Pancreas (tissue), 10 donors: ENCODE data around the gene SERPINB11. TPM values are rescaled to one million over a fixed set of nuclear protein-coding genes. Genes with fewer than 3 reads are reported as not detected.
"Not testable (repeated sequence)": the region's sequence is repeated elsewhere in the genome, so short reads cannot be mapped to it uniquely, and the experiment has no call there.

ENCODE experiments used
- ATAC-seq, 4 donors: fragments of 200-7000 bp; cut with Tn5 transposase; one replicate each; pipeline versions ENCODE4 v1.8.0 to v1.9.1; 2020; ENCODE audit warnings: mild to moderate bottlenecking in 4 of 4, moderate library complexity in 4 of 4
- DNase-seq, 6 donors: peaks; one replicate each; pipeline ENCODE4 v3.0.0-alpha.2; 2020
- FAIRE-seq: peaks from 2 replicates; lab custom pipeline; 2012; peaks lifted over from hg19 to GRCh38; lab: Jason Lieb, UNC
- H3K27ac ChIP-seq, 4 donors: fragments of 200-600 bp; sonication (generic); 1 replicate in 3 of 4; 2 replicates in 1 of 4; pipeline versions ENCODE4 v1.5.0 to v1.8.0; 2020
- H3K27me3 ChIP-seq, 4 donors: fragments of 200-600 bp; one replicate each; pipeline ENCODE4 v1.8.0; 2021
- H3K36me3 ChIP-seq, 3 donors: fragments of 200-600 bp; sonication (generic) in 1 of 3; one replicate each; pipeline versions ENCODE4 v1.5.0 to v1.8.0; 2020 to 2021
- H3K4me1 ChIP-seq, 3 donors: fragments of 200-600 bp; one replicate each; pipeline ENCODE4 v1.8.0; 2021
- H3K4me3 ChIP-seq, 4 donors: fragments of 200-600 bp; sonication (generic) in 2 of 4; one replicate each; pipeline versions ENCODE4 v1.5.0 to v1.8.0; 2020 to 2021
- H3K9me3 ChIP-seq, 4 donors: fragments of 200-600 bp; one replicate each; pipeline ENCODE4 v1.8.0; 2021
- CTCF ChIP-seq, 4 donors: fragments of 200-600 bp; sonication (generic) in 3 of 4; IDR thresholded peaks; one replicate each; pipeline versions ENCODE4 v1.5.0 to v1.8.0; 2021; ENCODE audit warnings: antibody characterized with exemption in 4 of 4
- WGBS, 2 donors: extraction: QIAGEN DNeasy Blood & Tissue Kit; methylation state at CpG; one replicate each; pipeline ENCODE4 v1.1.7; 2013; 5-methylcytosine and 5-hydroxymethylcytosine counted together
- intact Hi-C, 3 donors: fragments of 100-400 bp; cut with DNase I; formaldehyde crosslinking; loops; one replicate each; pipeline versions ENCODE4 v1.11.1 to v1.14.2; 2022
- polyA plus RNA-seq, 2 donors: library from polyadenylated mRNA; stranded (reverse); fragments of 200-250 nt; gene quantifications; one replicate each; pipeline ENCODE4 v1.2.3, GENCODE V29; 2013
- total RNA-seq, 6 donors: library from RNA; stranded (reverse); fragmentation: NEBNext Ultra II Directional in 4 of 6; extraction: Animal tissue kit (Norgen Biotek cat#: 25700) in 4 of 6; gene quantifications; one replicate each; pipeline versions ENCODE4 v1.2.1 to v1.2.4, GENCODE V29; 2021 to 2023
- donor health status: healthy with polysubstance abuse.
- donor health status: DM: no; HTN: no; CAD: no; lungs with moderate emphysema.
- donor health status: DM: no; HTN: no; CAD: no.
- donor health status: control.
- donor health status: control.
- donor health status: Bipolar disorder and iron deficiency.
- donor health status: DM: yes; HTN: yes; CAD: no.
- donor health status: DM: no; HTN: no; CAD: no.
- donor health status: DM: no; HTN: no; CAD: no.
- donor health status: DM: yes; HTN: yes; CAD: no.

The SERPINB11 gene
- total and polyA plus RNA-seq, 8 donors: not detected

- H3K36me3 ChIP-seq: no peaks in the 10 kb centered on the region
- H3K27ac ChIP-seq: no peak overlapping the region
- H3K4me3 ChIP-seq: no peak overlapping the region
- no peak for TF ChIP-seq CTCF (IDR thresholded peaks at IDR 0.05)
- no peaks in the 10 kb centered on the region for H3K27me3 ChIP-seq
- H3K9me3 ChIP-seq: no peaks in the 10 kb centered on the region
- H3K4me1 ChIP-seq: no peaks in the 10 kb centered on the region
- no peak for FAIRE-seq
- intact Hi-C loops: no loop called here
- 59 to 72% methylated on average over 3 of the region's 3 CpGs for WGBS, 2 donors
- no peak for DNase-seq
- ATAC-seq: no peak
These were observed 56.0 kb downstream of the SERPINB11 start for GRCh38 chr18:63758615-63759240.

- H3K27ac ChIP-seq, intact Hi-C loops, FAIRE-seq, H3K36me3 ChIP-seq, H3K27me3 ChIP-seq, ATAC-seq, H3K9me3 ChIP-seq, H3K4me3 ChIP-seq, DNase-seq, H3K4me1 ChIP-seq: not testable (repeated sequence)
- WGBS, 2 donors: 83 to 84% methylated on average over 2 of the region's 2 CpGs
These were observed 57.0 kb downstream of the SERPINB11 start for GRCh38 chr18:63759786-63760185.

GRCh38 chr18:63762518-63762917, 59.8 kb downstream of the SERPINB11 start:
- DNase-seq: no peak
- ATAC-seq: no peak
- H3K27ac ChIP-seq: no peak overlapping the region
- no peak overlapping the region for H3K4me3 ChIP-seq
- H3K36me3 ChIP-seq: no peaks in the 10 kb centered on the region
- no peak for FAIRE-seq
- TF ChIP-seq CTCF (IDR thresholded peaks at IDR 0.05): no peak
- 75 to 86% methylated on average over 1 of the region's 1 CpG for WGBS, 2 donors
- intact Hi-C loops: no loop called here
- no peaks in the 10 kb centered on the region for H3K4me1 ChIP-seq
- H3K27me3 ChIP-seq: no peaks in the 10 kb centered on the region
- H3K9me3 ChIP-seq: no peaks in the 10 kb centered on the region

- WGBS, 2 donors: 56 to 59% methylated on average over 3 of the region's 3 CpGs
- intact Hi-C loops: no loop called here
These were observed 61.3 kb downstream of the SERPINB11 start for GRCh38 chr18:63763831-63764600.

GRCh38 chr18:63765837-63766236, 63.1 kb downstream of the SERPINB11 start:
- FAIRE-seq (no peak), ATAC-seq (no peak), DNase-seq (no peak)
- intact Hi-C loops: no loop called here
- Histone ChIP-seq H3K4me1 (no peaks in the 10 kb centered on the region), H3K9me3 (no peaks in the 10 kb centered on the region), H3K27me3 (peaks cover 0 to 3% (median 0%) of the 10 kb centered on the region in 4 donors), H3K36me3 (no peaks in the 10 kb centered on the region), H3K27ac (no peak overlapping the region), H3K4me3 (no peak overlapping the region)
- WGBS, 2 donors: 30 to 33% methylated on average over 2 of the region's 2 CpGs
- TF ChIP-seq CTCF (IDR thresholded peaks at IDR 0.05): no peak

More at GRCh38 chr18:63763831-63764600, 61.3 kb downstream of the SERPINB11 start:
- FAIRE-seq (no peak), DNase-seq (no peak), ATAC-seq (no peak)
- Histone ChIP-seq H3K36me3 (no peaks in the 10 kb centered on the region), H3K27ac (no peak overlapping the region), H3K4me1 (no peaks in the 10 kb centered on the region), H3K4me3 (no peak overlapping the region), H3K9me3 (no peaks in the 10 kb centered on the region), H3K27me3 (no peaks in the 10 kb centered on the region)
- no peak for TF ChIP-seq CTCF (IDR thresholded peaks at IDR 0.05)

Other genes starting within 250 kb of the SERPINB11 start
- gene SERPINB5, start 226.0 kb upstream of the SERPINB11 start, total RNA-seq: under 1 TPM in 1 of 6 donors, not detected in 5; 0.44 TPM
- not detected for gene SERPINB5, start 226.0 kb upstream of the SERPINB11 start, polyA plus RNA-seq
- not detected for gene SERPINB12, start 160.6 kb upstream of the SERPINB11 start, total RNA-seq
- gene SERPINB12, start 160.6 kb upstream of the SERPINB11 start, polyA plus RNA-seq: not detected
- gene SERPINB13, start 115.6 kb upstream of the SERPINB11 start, total RNA-seq: not detected
- gene SERPINB13, start 115.6 kb upstream of the SERPINB11 start, polyA plus RNA-seq: not detected
- gene SERPINB4, start 58.7 kb upstream of the SERPINB11 start, total RNA-seq: not detected
- gene SERPINB4, start 58.7 kb upstream of the SERPINB11 start, polyA plus RNA-seq: not detected
- gene SERPINB3, start 41.1 kb upstream of the SERPINB11 start, total RNA-seq: not detected
- gene SERPINB3, start 41.1 kb upstream of the SERPINB11 start, polyA plus RNA-seq: under 1 TPM in 1 of 2 donors, not detected in 1; 0.07 TPM
- gene SERPINB7, start 72.5 kb downstream of the SERPINB11 start, total RNA-seq: not detected
- gene SERPINB7, start 72.5 kb downstream of the SERPINB11 start, polyA plus RNA-seq: not detected
- 1 to 10 TPM in 2 of 6 donors, under 1 TPM in 3, not detected in 1; 0.22 to 9.7 (median 0.40) TPM for gene SERPINB2, start 184.7 kb downstream of the SERPINB11 start, total RNA-seq
- gene SERPINB2, start 184.7 kb downstream of the SERPINB11 start, polyA plus RNA-seq: under 1 TPM; 0.46 to 0.52 TPM
- not detected for gene SERPINB10, start 205.0 kb downstream of the SERPINB11 start, total RNA-seq
- gene SERPINB10, start 205.0 kb downstream of the SERPINB11 start, polyA plus RNA-seq: not detected
- gene HMSD, start 246.3 kb downstream of the SERPINB11 start, total RNA-seq: 1 to 10 TPM in 1 of 6 donors, under 1 TPM in 1, not detected in 4; 0.24 to 3.2 TPM
- gene HMSD, start 246.3 kb downstream of the SERPINB11 start, polyA plus RNA-seq: under 1 TPM; 0.08 to 0.42 TPM